Measurements from ENCODE around the gene VTI1A. TPM values are rescaled to one million over a fixed set of nuclear protein-coding genes. Genes with fewer than 3 reads are reported as not detected.

VTI1A gene
- total RNA-seq, 2 donors from 2014 or later = 58.8 to 65.0 TPM

DNA sequence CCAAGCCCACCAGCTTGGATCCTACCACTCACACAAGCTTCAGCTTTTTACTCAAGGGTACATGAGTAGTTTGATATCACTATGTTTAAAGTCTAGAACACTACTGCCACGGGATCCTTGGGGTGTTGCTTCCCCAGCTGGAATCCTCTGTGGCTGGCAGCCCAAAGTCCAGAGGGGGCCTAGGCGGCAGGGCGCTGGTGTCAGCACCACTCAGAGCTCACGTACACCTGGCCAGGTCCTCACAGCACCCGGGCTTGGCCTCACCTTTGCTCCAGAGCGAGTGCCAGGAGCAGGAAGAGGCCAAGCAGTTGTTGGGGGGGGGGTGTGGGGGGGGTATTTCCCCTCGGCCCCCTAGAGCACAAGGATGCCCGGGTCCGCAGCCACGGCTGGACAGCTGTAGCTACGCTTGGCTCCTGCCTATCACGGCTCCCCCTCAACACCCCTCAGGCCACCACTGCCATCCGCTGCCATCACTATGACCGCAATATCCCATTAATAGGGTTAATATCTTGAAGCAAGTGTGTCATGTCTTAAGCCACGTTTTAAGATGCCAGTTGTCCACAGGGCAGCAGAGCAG, 17.3 kb upstream of the VTI1A start:
- DNase-seq (no peak), ATAC-seq (no peak)
- peaks cover 5% of the 10 kb centered on the region for H3K36me3 Mint-ChIP-seq (ENCODE audit: low read depth)
- H3K4me1 Mint-ChIP-seq = peaks cover 7% of the 10 kb centered on the region
- no peaks in the 10 kb centered on the region for H3K9me3 ChIP-seq (ENCODE audit: control insufficient read depth, low read length, poor library complexity, severe bottlenecking)
- H3K4me3 Mint-ChIP-seq = no peak overlapping the region
- peak overlapping the region; percentile 47 for H3K27ac Mint-ChIP-seq
- H3K27me3 Mint-ChIP-seq = no peaks in the 10 kb centered on the region

- H3K9me3 ChIP-seq (ENCODE audit: control insufficient read depth, low read length, poor library complexity, severe bottlenecking) = no peaks in the 10 kb centered on the region
- Mint-ChIP-seq H3K27ac (no peak overlapping the region), H3K27me3 (no peaks in the 10 kb centered on the region), H3K36me3 (ENCODE audit: low read depth) (peaks cover 6% of the 10 kb centered on the region), H3K4me3 (no peak overlapping the region), H3K4me1 (peaks cover 9% of the 10 kb centered on the region)
- DNase-seq (no peak), ATAC-seq (no peak)
These were observed 13.9 kb upstream of the VTI1A start for GRCh38 chr10:112433136-112433535.

DNA sequence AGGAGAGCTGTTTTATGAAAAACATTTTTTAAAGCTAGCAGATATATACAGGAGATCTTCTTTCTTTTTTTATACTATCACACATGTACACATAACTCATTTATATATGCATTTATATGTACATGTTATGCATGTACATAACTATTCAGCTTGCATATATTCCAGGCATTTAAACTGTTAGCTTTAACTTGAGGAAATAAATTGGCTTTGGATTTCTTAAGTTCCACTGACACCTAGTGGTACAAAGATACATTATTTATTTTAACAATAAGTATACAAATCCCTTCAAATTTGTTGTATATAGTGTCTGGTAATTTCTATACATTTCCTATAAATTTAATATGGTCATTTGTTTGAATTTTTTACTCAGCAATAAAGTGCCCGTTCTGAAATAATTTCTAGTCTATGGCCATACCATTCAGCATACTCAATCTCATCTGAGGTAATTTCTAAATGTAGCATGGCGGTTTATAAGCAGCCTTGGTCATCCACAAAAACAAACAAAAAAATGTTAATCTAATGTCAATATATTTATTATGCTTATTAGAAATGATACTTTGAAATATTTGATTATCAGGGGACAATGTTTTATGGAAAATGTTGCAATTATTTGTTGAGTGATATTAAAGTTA, 11.9 kb upstream of the VTI1A start:
- Mint-ChIP-seq H3K36me3 (ENCODE audit: low read depth) (peaks cover 6% of the 10 kb centered on the region), H3K27me3 (no peaks in the 10 kb centered on the region), H3K27ac (peak overlapping the region; percentile 67), H3K4me1 (peaks cover 6% of the 10 kb centered on the region), H3K4me3 (no peak overlapping the region)
- no peak for ATAC-seq
- no peaks in the 10 kb centered on the region for H3K9me3 ChIP-seq (ENCODE audit: control insufficient read depth, low read length, poor library complexity, severe bottlenecking)
- DNase-seq = no peak

GRCh38 chr10:112438356-112438755, 8.7 kb upstream of the VTI1A start:
- DNase-seq (no peak), ATAC-seq (no peak)
- no peak overlapping the region for H3K27ac Mint-ChIP-seq
- no peaks in the 10 kb centered on the region for H3K9me3 ChIP-seq (ENCODE audit: control insufficient read depth, low read length, poor library complexity, severe bottlenecking)
- peaks cover 6% of the 10 kb centered on the region for H3K36me3 Mint-ChIP-seq (ENCODE audit: low read depth)
- H3K4me3 Mint-ChIP-seq = no peak overlapping the region
- no peaks in the 10 kb centered on the region for H3K27me3 Mint-ChIP-seq
- peaks cover 13% of the 10 kb centered on the region for H3K4me1 Mint-ChIP-seq

GRCh38 chr10:112441520-112441919, 5.5 kb upstream of the VTI1A start:
- no peak overlapping the region for H3K27ac Mint-ChIP-seq
- DNase-seq (no peak), ATAC-seq (no peak)
- H3K9me3 ChIP-seq (ENCODE audit: control insufficient read depth, low read length, poor library complexity, severe bottlenecking) = no peaks in the 10 kb centered on the region
- H3K36me3 Mint-ChIP-seq (ENCODE audit: low read depth) = peaks cover 4% of the 10 kb centered on the region
- no peaks in the 10 kb centered on the region for H3K27me3 Mint-ChIP-seq
- no peak overlapping the region for H3K4me3 Mint-ChIP-seq
- peaks cover 24% of the 10 kb centered on the region for H3K4me1 Mint-ChIP-seq

DNA sequence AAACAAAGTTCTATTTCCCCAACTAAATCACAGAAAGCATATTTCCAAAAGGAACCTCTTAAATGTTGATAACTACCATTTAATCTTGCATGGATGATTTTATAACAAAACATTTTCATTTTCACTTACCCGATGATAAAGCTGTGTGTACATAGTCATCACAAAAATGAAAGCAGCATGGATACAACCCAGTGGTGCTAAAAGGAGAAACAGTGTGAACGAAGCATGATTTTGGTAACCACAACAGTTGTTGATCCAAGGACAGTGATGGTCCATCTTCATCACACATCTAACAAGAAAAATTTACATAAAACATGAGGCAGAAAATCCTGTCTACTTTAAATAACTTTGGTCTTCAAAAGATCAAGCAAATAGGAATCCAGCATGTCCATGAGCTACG, 5.0 kb upstream of the VTI1A start:
- ATAC-seq = no peak
- Mint-ChIP-seq H3K4me1 (peaks cover 24% of the 10 kb centered on the region), H3K4me3 (no peak overlapping the region), H3K36me3 (ENCODE audit: low read depth) (peaks cover 6% of the 10 kb centered on the region), H3K27ac (peak overlapping the region; percentile 53), H3K27me3 (no peaks in the 10 kb centered on the region)
- DNase-seq = no peak
- no peaks in the 10 kb centered on the region for H3K9me3 ChIP-seq (ENCODE audit: control insufficient read depth, low read length, poor library complexity, severe bottlenecking)

DNA sequence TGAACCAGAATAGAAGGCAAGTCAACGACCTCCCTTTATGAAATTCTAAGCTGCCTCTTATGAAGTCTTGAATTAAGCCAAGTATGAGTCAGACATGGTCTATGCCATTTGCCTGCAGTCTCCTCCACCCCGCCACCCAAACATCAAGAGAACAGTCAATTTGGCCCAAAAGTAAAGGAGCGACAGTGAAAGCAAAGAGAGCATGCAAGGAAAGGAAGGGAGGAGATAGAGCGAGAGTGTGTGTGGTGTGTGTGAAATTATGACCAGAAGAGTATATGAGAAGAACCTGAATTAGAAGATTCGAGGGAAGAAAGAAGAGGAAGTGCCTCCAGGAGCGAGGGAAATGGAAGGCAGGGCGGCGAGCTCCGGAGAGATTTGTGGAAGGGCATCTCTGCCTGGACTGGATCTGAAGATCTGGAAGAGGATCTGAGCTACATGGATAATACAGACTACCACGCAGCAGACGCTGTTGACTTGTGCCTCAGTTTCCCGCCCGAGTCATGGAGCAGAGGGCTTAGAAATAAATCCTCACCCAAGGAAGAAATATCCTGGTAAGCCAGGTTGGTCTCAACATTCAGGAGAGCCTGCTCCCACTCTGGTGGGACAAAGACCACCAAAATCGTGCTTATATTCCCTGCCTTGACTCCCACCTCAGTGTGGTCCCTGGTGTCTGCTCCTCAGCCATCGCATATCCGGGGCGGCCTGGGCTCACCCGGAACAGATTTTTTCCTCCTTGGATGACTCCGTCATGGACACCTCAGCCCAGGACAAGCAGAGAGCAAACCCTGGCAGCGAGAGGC, 760 bp upstream of the VTI1A start:
- H3K27ac Mint-ChIP-seq = peak overlapping the region; percentile 95
- ATAC-seq (no peak), DNase-seq (no peak)
- H3K36me3 Mint-ChIP-seq (ENCODE audit: low read depth) = peaks cover 6% of the 10 kb centered on the region
- peak overlapping the region; percentile 96 for H3K4me3 Mint-ChIP-seq
- H3K27me3 Mint-ChIP-seq = no peaks in the 10 kb centered on the region
- H3K9me3 ChIP-seq (ENCODE audit: control insufficient read depth, low read length, poor library complexity, severe bottlenecking) = no peaks in the 10 kb centered on the region
- peaks cover 35% of the 10 kb centered on the region for H3K4me1 Mint-ChIP-seq

- H3K27ac Mint-ChIP-seq = peak overlapping the region; percentile 95
- H3K4me3 Mint-ChIP-seq = peak overlapping the region; percentile 96
- ATAC-seq (no peak), DNase-seq (no peak)
- H3K27me3 Mint-ChIP-seq = no peaks in the 10 kb centered on the region
- H3K4me1 Mint-ChIP-seq = peaks cover 30% of the 10 kb centered on the region
- H3K36me3 Mint-ChIP-seq (ENCODE audit: low read depth) = peaks cover 8% of the 10 kb centered on the region
- H3K9me3 ChIP-seq (ENCODE audit: control insufficient read depth, low read length, poor library complexity, severe bottlenecking) = no peaks in the 10 kb centered on the region
These were observed 559 bp downstream of the VTI1A start for GRCh38 chr10:112447620-112447928.

DNA sequence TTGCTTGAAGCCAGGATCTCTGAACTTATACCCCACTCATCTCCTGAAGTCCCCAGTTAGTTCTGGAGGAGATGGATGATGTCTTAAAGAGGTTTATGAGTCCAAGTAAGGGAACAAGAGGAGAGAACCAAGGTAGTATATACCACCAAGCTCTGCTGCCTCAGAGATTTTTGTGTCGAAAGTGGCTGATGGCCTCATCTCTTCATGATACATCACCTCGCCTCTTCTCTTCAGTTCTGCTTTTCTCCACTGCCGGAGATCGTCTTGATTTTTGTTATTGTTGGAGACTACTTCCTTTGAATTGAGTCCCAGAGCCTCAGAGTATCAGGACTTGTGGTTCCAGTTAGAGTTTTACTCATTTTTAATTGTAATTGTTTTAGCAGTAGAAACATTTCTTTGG, 1.9 kb downstream of the VTI1A start:
- H3K36me3 Mint-ChIP-seq (ENCODE audit: low read depth) = peaks cover 8% of the 10 kb centered on the region
- H3K4me3 Mint-ChIP-seq = peak overlapping the region; percentile 67
- H3K27me3 Mint-ChIP-seq = no peaks in the 10 kb centered on the region
- ATAC-seq (no peak), DNase-seq (no peak)
- peak overlapping the region; percentile 95 for H3K27ac Mint-ChIP-seq
- no peaks in the 10 kb centered on the region for H3K9me3 ChIP-seq (ENCODE audit: control insufficient read depth, low read length, poor library complexity, severe bottlenecking)
- peaks cover 36% of the 10 kb centered on the region for H3K4me1 Mint-ChIP-seq

GRCh38 chr10:112454910-112455779, 8.1 kb downstream of the VTI1A start:
- ATAC-seq (no peak), DNase-seq (no peak)
- no peaks in the 10 kb centered on the region for H3K9me3 ChIP-seq (ENCODE audit: control insufficient read depth, low read length, poor library complexity, severe bottlenecking)
- no peak overlapping the region for H3K4me3 Mint-ChIP-seq
- peak overlapping the region; percentile 65 for H3K27ac Mint-ChIP-seq
- peaks cover 2% of the 10 kb centered on the region for H3K36me3 Mint-ChIP-seq (ENCODE audit: low read depth)
- H3K27me3 Mint-ChIP-seq = no peaks in the 10 kb centered on the region
- H3K4me1 Mint-ChIP-seq = peaks cover 23% of the 10 kb centered on the region

- H3K36me3 Mint-ChIP-seq (ENCODE audit: low read depth) = no peaks in the 10 kb centered on the region
- peaks cover 19% of the 10 kb centered on the region for H3K4me1 Mint-ChIP-seq
- no peak overlapping the region for H3K4me3 Mint-ChIP-seq
- ATAC-seq (no peak), DNase-seq (no peak)
- H3K27ac Mint-ChIP-seq = no peak overlapping the region
- H3K27me3 Mint-ChIP-seq = no peaks in the 10 kb centered on the region
- H3K9me3 ChIP-seq (ENCODE audit: control insufficient read depth, low read length, poor library complexity, severe bottlenecking) = no peaks in the 10 kb centered on the region
These were observed 9.5 kb downstream of the VTI1A start for GRCh38 chr10:112456533-112456932.

DNA sequence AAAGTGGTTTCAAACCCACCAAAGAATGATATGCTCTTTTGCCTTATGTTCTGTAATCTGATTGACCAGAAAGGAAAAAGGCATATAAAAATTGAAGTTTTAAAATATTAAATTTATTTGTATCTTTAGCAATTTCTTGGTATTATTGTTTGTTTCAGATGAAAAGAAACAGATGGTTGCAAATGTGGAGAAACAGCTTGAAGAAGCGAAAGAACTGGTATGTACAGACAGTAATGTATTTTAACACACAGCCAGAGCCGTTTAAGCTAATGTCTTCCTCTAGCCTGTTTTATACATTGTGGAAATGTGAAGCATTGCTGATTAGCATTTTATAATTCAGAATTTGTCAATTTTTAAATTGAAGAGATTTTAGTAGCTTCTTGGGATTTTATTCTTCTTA, 13.4 kb downstream of the VTI1A start:
- DNase-seq (no peak), ATAC-seq (no peak)
- H3K9me3 ChIP-seq (ENCODE audit: control insufficient read depth, low read length, poor library complexity, severe bottlenecking) = no peaks in the 10 kb centered on the region
- Mint-ChIP-seq H3K4me1 (peaks cover 9% of the 10 kb centered on the region), H3K36me3 (ENCODE audit: low read depth) (peaks cover under 1% of the 10 kb centered on the region), H3K4me3 (no peak overlapping the region), H3K27ac (no peak overlapping the region), H3K27me3 (no peaks in the 10 kb centered on the region)
